Bronchial epithelial cell (primary cell): Measurements from ENCODE around the gene PCDHA8. TPM values are rescaled to one million over a fixed set of nuclear protein-coding genes. Genes with fewer than 3 reads are reported as not detected.

Experiments
- DNase-seq: peaks from one replicate; pipeline ENCODE4 v3.0.0-alpha.2; 2010; ENCODE audit warnings: low read depth
- FAIRE-seq: peaks from 2 replicates; lab custom pipeline; 2011; peaks lifted over from hg19 to GRCh38; lab: Jason Lieb, UNC
- H3K27me3 ChIP-seq: 2 replicates; pipeline ENCODE4 v1.5.1; 2011; ENCODE audit warnings: low read length; ENCODE audit not compliant: control insufficient read depth, insufficient read depth
- H3K36me3 ChIP-seq: 2 replicates; pipeline ENCODE4 v1.5.1; 2011; ENCODE audit warnings: low read length; ENCODE audit not compliant: control insufficient read depth, insufficient read depth
- H3K4me3 ChIP-seq: 2 replicates; pipeline ENCODE4 v1.5.1; 2011; ENCODE audit warnings: mild to moderate bottlenecking, low read depth, low read length, control low read depth
- CTCF ChIP-seq: IDR thresholded peaks from 2 replicates; pipeline ENCODE4 v1.5.1; 2011; ENCODE audit warnings: mild to moderate bottlenecking, moderate library complexity, low read length, control low read depth, inconsistent platforms; ENCODE audit not compliant: insufficient read depth, severe bottlenecking
- total RNA-seq: library from RNA; depleted of rRNA; stranded (reverse); fragments of >200 nt; gene quantifications from 2 replicates; pipeline ENCODE4 v1.2.1, GENCODE V29; 2014

PCDHA8 gene
- total RNA-seq, 1 donor from 2014 or later, result not detected

DNA sequence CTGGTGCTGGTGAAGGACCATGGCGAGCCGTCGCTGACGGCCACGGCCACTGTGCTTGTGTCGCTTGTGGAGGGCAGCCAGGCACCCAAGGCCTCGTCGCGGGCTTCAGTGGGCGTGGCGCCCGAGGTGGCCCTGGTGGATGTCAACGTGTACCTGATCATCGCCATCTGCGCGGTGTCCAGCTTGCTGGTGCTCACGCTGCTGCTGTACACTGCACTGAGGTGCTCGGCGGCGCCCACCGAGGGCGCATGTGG, 16.9 kb downstream of the PCDHA8 start:
- TF ChIP-seq CTCF, result no peak
- DNase-seq (no peak), FAIRE-seq (no peak)
- Histone ChIP-seq H3K4me3 (no peak overlapping the region), H3K36me3 (no peaks in the 10 kb centered on the region), H3K27me3 (no peaks in the 10 kb centered on the region)

DNA sequence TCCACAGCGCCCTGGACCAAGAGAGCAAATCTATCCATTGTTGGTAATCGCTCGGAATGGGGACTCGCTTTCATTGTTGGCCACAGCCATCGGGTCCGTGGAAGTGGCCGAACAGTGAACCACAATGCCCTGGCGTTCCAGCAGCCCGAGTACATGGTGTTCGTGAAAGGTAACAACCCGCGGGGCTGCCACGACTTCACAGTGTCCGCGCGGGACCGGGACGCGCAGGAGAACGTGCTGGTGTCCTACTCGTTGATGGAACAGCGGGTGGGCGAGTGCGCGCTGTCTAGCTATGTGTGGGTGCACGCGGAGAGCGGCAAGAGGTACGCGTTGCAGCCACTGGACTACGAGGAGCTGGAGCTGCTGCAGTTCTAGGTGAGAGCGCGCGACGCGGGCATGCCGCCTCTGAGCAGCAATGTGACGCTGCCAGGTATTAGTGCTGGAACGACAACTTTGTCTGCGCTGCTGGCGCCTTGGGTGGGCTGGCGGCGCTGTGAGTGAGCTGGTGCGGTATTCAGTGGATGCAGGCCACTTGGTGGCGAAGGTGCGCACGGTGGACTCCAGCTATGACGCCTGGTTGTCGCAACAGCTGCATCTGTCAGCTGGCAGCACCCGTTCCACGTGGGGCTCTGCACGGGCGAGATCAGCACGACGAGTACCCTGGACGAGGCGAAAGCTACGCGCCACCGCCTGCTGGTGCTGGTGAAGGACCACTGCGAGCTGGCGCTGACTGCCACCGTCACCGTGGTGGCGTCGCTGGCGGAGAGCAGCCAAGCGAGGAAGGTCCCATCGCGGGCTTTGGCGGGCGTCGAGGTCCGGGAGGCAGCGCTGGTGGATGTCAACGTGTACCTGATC, 21.7 kb downstream of the PCDHA8 start:
- Histone ChIP-seq H3K36me3 (no peaks in the 10 kb centered on the region), H3K4me3 (no peak overlapping the region), H3K27me3 (no peaks in the 10 kb centered on the region)
- TF ChIP-seq CTCF, result no peak
- FAIRE-seq, result no peak
- no peak for DNase-seq

- Histone ChIP-seq H3K27me3 (no peaks in the 10 kb centered on the region), H3K36me3 (no peaks in the 10 kb centered on the region), H3K4me3 (no peak within 1 kb of the TSS)
- FAIRE-seq (no peak), DNase-seq (peak; percentile 29)
- peak; percentile 36 for TF ChIP-seq CTCF
These were observed 28.0 kb downstream of the PCDHA8 start, which contains the start of gene PCDHA11 for GRCh38 chr5:140868721-140869554. TSS of gene PCDHA11 (plus strand) at chr5:140868957. CDS start at chr5:140869104, 147 bp downstream.

DNA sequence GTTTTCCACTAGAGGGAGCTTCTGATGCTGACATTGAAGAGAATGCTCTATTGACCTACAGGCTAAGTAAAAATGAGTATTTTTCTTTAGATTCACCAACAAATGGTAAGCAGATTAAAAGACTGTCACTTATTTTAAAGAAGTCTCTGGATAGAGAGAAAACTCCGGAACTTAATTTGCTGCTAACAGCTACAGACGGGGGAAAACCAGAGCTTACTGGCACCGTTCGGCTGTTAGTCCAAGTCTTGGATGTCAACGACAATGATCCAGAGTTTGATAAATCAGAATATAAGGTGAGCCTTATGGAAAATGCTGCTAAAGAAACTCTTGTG, 28.5 kb downstream of the PCDHA8 start:
- Histone ChIP-seq H3K36me3 (no peaks in the 10 kb centered on the region), H3K27me3 (no peaks in the 10 kb centered on the region), H3K4me3 (no peak overlapping the region)
- FAIRE-seq (no peak), DNase-seq (peak; percentile 18)
- no peak for TF ChIP-seq CTCF

GRCh38 chr5:140870221-140871201, 29.5 kb downstream of the PCDHA8 start:
- no peak for DNase-seq
- Histone ChIP-seq H3K27me3 (no peaks in the 10 kb centered on the region), H3K4me3 (no peak overlapping the region), H3K36me3 (no peaks in the 10 kb centered on the region)
- TF ChIP-seq CTCF, result no peak
- no peak for FAIRE-seq
